PC-9 (cell line): ENCODE measurements around the gene DNAH11. TPM values are rescaled to one million over a fixed set of nuclear protein-coding genes. Genes with fewer than 3 reads are reported as not detected.

Experiments used
- BruUV-seq: library from RNA; stranded (reverse); fragments of 400-500 nt; replicated peaks from 2 replicates; lab custom pipeline; 2021; lab: Mats Ljungman, UMichigan
- CTCF ChIA-PET: fragments of 300-600 bp; sonication (Branson Sonifier 250); formaldehyde crosslinking; loops from one replicate; lab custom pipeline; 2022; ENCODE audit warnings: antibody characterized with exemption; lab: Charles Lee
- POLR2A ChIA-PET: fragments of 300-600 bp; sonication (Branson Sonifier 250); formaldehyde crosslinking; loops from one replicate; lab custom pipeline; 2022; ENCODE audit warnings: antibody characterized with exemption; ENCODE audit not compliant: unreplicated experiment; lab: Charles Lee
- DNase-seq, 2 experiments: peaks; one replicate each; pipeline versions ENCODE4 v3.0.0 to v3.0.0-alpha.2; 2015 to 2022; ENCODE audit warnings: mixed read lengths in 1 of 2
- H2AFZ ChIP-seq: fragments of 200-600 bp; sonication (generic); 2 replicates; pipeline ENCODE4 v1.8.1; 2017; ENCODE audit warnings: antibody characterized with exemption
- H3F3A ChIP-seq: fragments of 200-600 bp; sonication (generic); 2 replicates; pipeline ENCODE4 v1.8.1; 2017; ENCODE audit warnings: antibody characterized with exemption, mild to moderate bottlenecking, low read depth; ENCODE audit not compliant: insufficient read depth
- H3K27ac ChIP-seq: fragments of 200-600 bp; sonication (generic); 2 replicates; pipeline ENCODE4 v1.6.1; 2016; ENCODE audit warnings: mixed run types
- H3K27me3 ChIP-seq: fragments of 200-600 bp; sonication (generic); 2 replicates; pipeline ENCODE4 v1.6.1; 2016; ENCODE audit warnings: low read depth, mixed run types; ENCODE audit not compliant: insufficient read depth
- H3K36me3 ChIP-seq: fragments of 200-600 bp; sonication (generic); 2 replicates; pipeline ENCODE4 v1.6.1; 2016; ENCODE audit warnings: low read depth, mixed run types
- H3K4me1 ChIP-seq: fragments of 200-600 bp; sonication (generic); replicated peaks from 2 replicates; pipeline ENCODE4 v1.6.1; 2016; ENCODE audit warnings: mixed run types; ENCODE audit not compliant: insufficient read depth
- H3K4me2 ChIP-seq: fragments of 200-600 bp; sonication (generic); 2 replicates; pipeline ENCODE4 v1.6.1; 2017; ENCODE audit warnings: mixed run types
- H3K4me3 ChIP-seq: fragments of 200-600 bp; sonication (generic); 2 replicates; pipeline ENCODE4 v1.6.1; 2016; ENCODE audit warnings: mixed run types
- H3K79me2 ChIP-seq: fragments of 200-600 bp; sonication (generic); 2 replicates; pipeline ENCODE4 v1.6.1; 2017; ENCODE audit warnings: low read depth, mixed run types
- H3K9me2 ChIP-seq: fragments of 200-600 bp; sonication (generic); 2 replicates; pipeline ENCODE4 v1.8.1; 2017; ENCODE audit warnings: mild to moderate bottlenecking; ENCODE audit not compliant: insufficient read depth
- H3K9me3 ChIP-seq: fragments of 200-600 bp; sonication (generic); 2 replicates; pipeline ENCODE4 v1.8.1; 2016; ENCODE audit warnings: low read depth; ENCODE audit not compliant: insufficient read depth
- H4K20me1 ChIP-seq: fragments of 200-600 bp; sonication (generic); 2 replicates; pipeline ENCODE4 v1.8.1; 2017; ENCODE audit not compliant: insufficient read depth
- EZH2 ChIP-seq: fragments of 200-600 bp; sonication (generic); IDR thresholded peaks from 2 replicates; pipeline ENCODE4 v1.8.0; 2017; ENCODE audit warnings: antibody characterized with exemption, low read depth
- intact Hi-C: fragments of 100-400 bp; cut with micrococcal nuclease; formaldehyde crosslinking; loops from one replicate; pipeline ENCODE4 v1.10.0; 2022; ENCODE audit not compliant: unreplicated experiment
- total RNA-seq: library from RNA; stranded (reverse); gene quantifications from 2 replicates; pipeline ENCODE4 v1.2.3, GENCODE V29; 2021
- TF ChIP-seq, protein P1 (sequence below): fragments of 200-600 bp; sonication (generic); conservative IDR thresholded peaks from 2 replicates; pipeline ENCODE4 v1.6.1; 2017; ENCODE audit warnings: mixed run types, antibody characterized with exemption, mild to moderate bottlenecking, moderate library complexity

Gene DNAH11
- total RNA-seq, 1 experiment from 2014 or later, result not detected

DNA sequence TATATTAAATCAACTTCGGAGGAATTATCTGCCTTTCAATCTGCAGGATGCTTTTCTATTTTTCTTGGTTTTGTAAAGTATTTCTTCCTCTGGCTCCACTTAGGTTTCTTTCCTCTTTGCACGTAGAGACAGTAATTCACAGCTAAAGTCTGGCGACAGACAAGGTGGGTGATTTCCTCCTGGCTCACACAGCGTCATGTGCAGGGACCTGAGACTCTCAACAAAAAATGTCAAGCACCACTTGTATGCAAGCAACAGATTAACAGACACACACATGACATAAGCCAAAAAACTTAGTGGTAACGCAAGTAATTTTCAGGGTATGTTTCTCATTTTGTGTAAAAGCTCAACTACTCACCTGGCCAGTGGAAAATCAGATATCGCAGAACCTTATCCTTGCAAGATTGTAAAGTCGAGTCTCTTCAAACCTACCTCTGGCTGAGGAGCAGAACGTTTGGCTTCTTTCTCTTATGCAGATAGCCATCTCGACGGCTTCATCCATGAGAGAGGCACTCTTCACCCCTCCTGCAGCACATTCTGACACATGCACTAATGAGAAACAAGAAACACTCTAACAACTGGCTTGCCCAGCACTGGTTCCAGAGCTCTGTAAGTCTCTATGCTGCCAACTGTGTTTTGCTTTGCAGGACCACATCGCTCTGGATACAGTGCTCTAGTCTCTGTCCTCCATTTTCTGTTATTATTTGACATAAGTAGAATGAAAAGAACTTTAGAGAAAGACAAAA, 214.9 kb downstream of the DNAH11 start:
- no peak for DNase-seq
- Histone ChIP-seq H3K4me3 (no peak overlapping the region), H3K36me3 (no peaks in the 10 kb centered on the region), H3K4me2 (no peak overlapping the region), H3K27me3 (no peaks in the 10 kb centered on the region), H3F3A (no peaks in the 10 kb centered on the region), H3K79me2 (no peaks in the 10 kb centered on the region), H2AFZ (no peak overlapping the region), H3K4me1 (0 out of 2 replicates have a peak, but pooled peaks cover 4% of the 10 kb centered on the region), H3K27ac (no peak overlapping the region), H3K9me2 (no peaks in the 10 kb centered on the region), H3K9me3 (no peaks in the 10 kb centered on the region), H4K20me1 (no peaks in the 10 kb centered on the region)
- POLR2A ChIA-PET, result no interaction called here
- no peak for TF ChIP-seq EZH2
- TF ChIP-seq, protein P1, sequence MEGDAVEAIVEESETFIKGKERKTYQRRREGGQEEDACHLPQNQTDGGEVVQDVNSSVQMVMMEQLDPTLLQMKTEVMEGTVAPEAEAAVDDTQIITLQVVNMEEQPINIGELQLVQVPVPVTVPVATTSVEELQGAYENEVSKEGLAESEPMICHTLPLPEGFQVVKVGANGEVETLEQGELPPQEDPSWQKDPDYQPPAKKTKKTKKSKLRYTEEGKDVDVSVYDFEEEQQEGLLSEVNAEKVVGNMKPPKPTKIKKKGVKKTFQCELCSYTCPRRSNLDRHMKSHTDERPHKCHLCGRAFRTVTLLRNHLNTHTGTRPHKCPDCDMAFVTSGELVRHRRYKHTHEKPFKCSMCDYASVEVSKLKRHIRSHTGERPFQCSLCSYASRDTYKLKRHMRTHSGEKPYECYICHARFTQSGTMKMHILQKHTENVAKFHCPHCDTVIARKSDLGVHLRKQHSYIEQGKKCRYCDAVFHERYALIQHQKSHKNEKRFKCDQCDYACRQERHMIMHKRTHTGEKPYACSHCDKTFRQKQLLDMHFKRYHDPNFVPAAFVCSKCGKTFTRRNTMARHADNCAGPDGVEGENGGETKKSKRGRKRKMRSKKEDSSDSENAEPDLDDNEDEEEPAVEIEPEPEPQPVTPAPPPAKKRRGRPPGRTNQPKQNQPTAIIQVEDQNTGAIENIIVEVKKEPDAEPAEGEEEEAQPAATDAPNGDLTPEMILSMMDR, result no peak
- no TSS peak for BruUV-seq
- intact Hi-C loops, result no loop called here
- CTCF ChIA-PET, result no interaction called here

DNA sequence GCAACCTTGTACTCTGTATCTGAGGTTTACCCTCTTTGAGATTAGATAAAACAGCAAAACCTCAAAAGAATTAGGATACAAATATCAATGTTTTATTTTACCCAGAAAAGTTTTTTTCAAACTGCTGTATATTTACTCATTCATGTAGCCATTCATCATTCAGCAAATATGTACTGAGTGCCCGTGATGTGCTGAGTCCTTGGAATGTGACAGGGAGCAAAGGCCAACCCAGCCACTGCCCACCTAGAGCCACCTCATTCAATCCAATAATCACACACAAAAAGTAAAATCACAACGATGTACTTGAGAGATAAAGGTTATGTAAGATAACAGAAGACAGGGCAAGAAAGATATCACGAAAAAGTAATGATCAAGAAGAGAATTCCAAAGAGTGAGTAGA, 215.4 kb downstream of the DNAH11 start:
- 0 out of 2 replicates have a peak, but pooled peaks cover 4% of the 10 kb centered on the region for H3K4me1 ChIP-seq
- DNase-seq, result no peak
- no peak overlapping the region for H2AFZ ChIP-seq
- H3K36me3 ChIP-seq, result no peaks in the 10 kb centered on the region
- intact Hi-C loops, result no loop called here
- no peak overlapping the region for H3K4me2 ChIP-seq
- H3K27ac ChIP-seq, result no peak overlapping the region
- no peaks in the 10 kb centered on the region for H4K20me1 ChIP-seq
- TF ChIP-seq, protein P1, result no peak
- TF ChIP-seq EZH2, result no peak
- no peak overlapping the region for H3K4me3 ChIP-seq
- H3K79me2 ChIP-seq, result no peaks in the 10 kb centered on the region
- CTCF ChIA-PET, result no interaction called here
- POLR2A ChIA-PET, result no interaction called here
- no peaks in the 10 kb centered on the region for H3K9me3 ChIP-seq
- no peaks in the 10 kb centered on the region for H3F3A ChIP-seq
- no TSS peak for BruUV-seq
- H3K9me2 ChIP-seq, result no peaks in the 10 kb centered on the region
- no peaks in the 10 kb centered on the region for H3K27me3 ChIP-seq

DNA sequence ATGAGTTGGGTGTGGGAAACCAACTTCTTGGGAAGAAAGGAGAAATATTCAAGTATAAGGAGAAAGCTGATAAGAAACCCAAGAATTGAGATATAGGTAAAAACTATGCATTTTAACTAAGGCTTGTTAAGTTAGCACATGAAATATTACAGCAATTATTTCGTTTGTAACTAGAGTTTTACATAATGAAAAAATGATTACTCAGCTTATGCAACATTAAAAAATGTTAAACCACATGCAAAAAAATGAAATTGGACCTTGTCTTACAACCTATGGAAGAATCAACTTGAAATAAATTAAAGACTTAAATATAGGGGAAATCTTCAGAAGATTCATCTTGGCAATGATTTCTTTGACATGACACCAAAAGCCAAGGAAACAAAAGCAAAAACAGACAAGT, 219.6 kb downstream of the DNAH11 start:
- POLR2A ChIA-PET, result no interaction called here
- Histone ChIP-seq H3K79me2 (no peaks in the 10 kb centered on the region), H3K27ac (no peak overlapping the region), H3K9me3 (no peaks in the 10 kb centered on the region), H2AFZ (no peak overlapping the region), H3K36me3 (no peaks in the 10 kb centered on the region), H3K4me1 (0 out of 2 replicates have a peak, but pooled peaks cover 4% of the 10 kb centered on the region), H3K27me3 (no peaks in the 10 kb centered on the region), H3K9me2 (no peaks in the 10 kb centered on the region), H3K4me2 (no peak overlapping the region), H3K4me3 (no peak overlapping the region), H3F3A (no peaks in the 10 kb centered on the region), H4K20me1 (no peaks in the 10 kb centered on the region)
- DNase-seq, result no peak
- intact Hi-C loops, result loop anchor here (10.0 kb wide), 1 partner anchor 248 kb away; no protein-coding TSS in a partner anchor
- TF ChIP-seq EZH2, result no peak
- TF ChIP-seq, protein P1, result no peak
- no TSS peak for BruUV-seq
- CTCF ChIA-PET, result no interaction called here
